ENCODE data around the gene PRKN.

PRKN gene

GRCh38 chr6:161494566-161494965 is 1233.0 kb downstream of the PRKN start:
- DNase-seq (no peak), ATAC-seq (ENCODE audit: insufficient read depth, low read depth) (no peak)
- H3K36me3 ChIP-seq (ENCODE audit: insufficient read depth, low read length): no peaks in the 10 kb centered on the region
- no peak for TF ChIP-seq CTCF (IDR thresholded peaks at IDR 0.05; ENCODE audit: borderline replicate concordance, extremely low read depth, low read length, poor library complexity, severe bottlenecking)
- no peak for TF ChIP-seq EZH2 (IDR thresholded peaks at IDR 0.05; ENCODE audit: borderline replicate concordance, low read depth, low read length, severe bottlenecking)
- H3K4me2 ChIP-seq (ENCODE audit: insufficient read depth, low read length): no peak overlapping the region
- H3K27ac ChIP-seq (ENCODE audit: low read length): no peak overlapping the region
- H3K9ac ChIP-seq (ENCODE audit: low read depth, low read length): no peak overlapping the region
- no peaks in the 10 kb centered on the region for H4K20me1 ChIP-seq (ENCODE audit: insufficient read depth, low read length)
- no peaks in the 10 kb centered on the region for H3K79me2 ChIP-seq (ENCODE audit: insufficient read depth, low read length)
- H3K9me3 ChIP-seq (ENCODE audit: insufficient read depth, low read length, severe bottlenecking): no peaks in the 10 kb centered on the region
- H3K27me3 ChIP-seq (ENCODE audit: insufficient read depth, low read length, poor library complexity): no peaks in the 10 kb centered on the region
- no peak overlapping the region for H2AFZ ChIP-seq (ENCODE audit: low read depth, low read length)
- H3K4me1 ChIP-seq (ENCODE audit: insufficient read depth, low read length): no peaks in the 10 kb centered on the region
- H3K4me3 ChIP-seq (ENCODE audit: low read depth in 1 of 2, low read length in 2 of 2): no peak overlapping the region

- H3K4me3 ChIP-seq (ENCODE audit: low read depth in 1 of 2, low read length in 2 of 2): no peak overlapping the region
- H3K9me3 ChIP-seq (ENCODE audit: insufficient read depth, low read length, severe bottlenecking): no peaks in the 10 kb centered on the region
- DNase-seq (no peak), ATAC-seq (ENCODE audit: insufficient read depth, low read depth) (no peak)
- TF ChIP-seq EZH2 (IDR thresholded peaks at IDR 0.05; ENCODE audit: borderline replicate concordance, low read depth, low read length, severe bottlenecking): no peak
- no peak for TF ChIP-seq CTCF (IDR thresholded peaks at IDR 0.05; ENCODE audit: borderline replicate concordance, extremely low read depth, low read length, poor library complexity, severe bottlenecking)
- H2AFZ ChIP-seq (ENCODE audit: low read depth, low read length): no peak overlapping the region
- no peaks in the 10 kb centered on the region for H3K79me2 ChIP-seq (ENCODE audit: insufficient read depth, low read length)
- no peaks in the 10 kb centered on the region for H4K20me1 ChIP-seq (ENCODE audit: insufficient read depth, low read length)
- no peaks in the 10 kb centered on the region for H3K36me3 ChIP-seq (ENCODE audit: insufficient read depth, low read length)
- H3K27ac ChIP-seq (ENCODE audit: low read length): no peak overlapping the region
- no peak overlapping the region for H3K4me2 ChIP-seq (ENCODE audit: insufficient read depth, low read length)
- H3K27me3 ChIP-seq (ENCODE audit: insufficient read depth, low read length, poor library complexity): no peaks in the 10 kb centered on the region
- H3K9ac ChIP-seq (ENCODE audit: low read depth, low read length): no peak overlapping the region
- H3K4me1 ChIP-seq (ENCODE audit: insufficient read depth, low read length): no peaks in the 10 kb centered on the region
These were observed 1233.9 kb downstream of the PRKN start for GRCh38 chr6:161493576-161494118.

- no peak overlapping the region for H3K27ac ChIP-seq (ENCODE audit: low read length)
- no peaks in the 10 kb centered on the region for H4K20me1 ChIP-seq (ENCODE audit: insufficient read depth, low read length)
- H3K79me2 ChIP-seq (ENCODE audit: insufficient read depth, low read length): no peaks in the 10 kb centered on the region
- no peak overlapping the region for H3K4me3 ChIP-seq (ENCODE audit: low read depth in 1 of 2, low read length in 2 of 2)
- no peaks in the 10 kb centered on the region for H3K36me3 ChIP-seq (ENCODE audit: insufficient read depth, low read length)
- DNase-seq (no peak), ATAC-seq (ENCODE audit: insufficient read depth, low read depth) (no peak)
- no peak overlapping the region for H3K4me2 ChIP-seq (ENCODE audit: insufficient read depth, low read length)
- H3K9ac ChIP-seq (ENCODE audit: low read depth, low read length): no peak overlapping the region
- H2AFZ ChIP-seq (ENCODE audit: low read depth, low read length): no peak overlapping the region
- no peaks in the 10 kb centered on the region for H3K4me1 ChIP-seq (ENCODE audit: insufficient read depth, low read length)
- H3K9me3 ChIP-seq (ENCODE audit: insufficient read depth, low read length, severe bottlenecking): no peaks in the 10 kb centered on the region
- TF ChIP-seq EZH2 (IDR thresholded peaks at IDR 0.05; ENCODE audit: borderline replicate concordance, low read depth, low read length, severe bottlenecking) (no peak), CTCF (IDR thresholded peaks at IDR 0.05; ENCODE audit: borderline replicate concordance, extremely low read depth, low read length, poor library complexity, severe bottlenecking) (no peak)
- H3K27me3 ChIP-seq (ENCODE audit: insufficient read depth, low read length, poor library complexity): no peaks in the 10 kb centered on the region
These were observed 1237.8 kb downstream of the PRKN start for GRCh38 chr6:161489626-161490306.

Measured in DND-41 (cell line).